ENCODE data around the gene NR5A1.

DNA sequence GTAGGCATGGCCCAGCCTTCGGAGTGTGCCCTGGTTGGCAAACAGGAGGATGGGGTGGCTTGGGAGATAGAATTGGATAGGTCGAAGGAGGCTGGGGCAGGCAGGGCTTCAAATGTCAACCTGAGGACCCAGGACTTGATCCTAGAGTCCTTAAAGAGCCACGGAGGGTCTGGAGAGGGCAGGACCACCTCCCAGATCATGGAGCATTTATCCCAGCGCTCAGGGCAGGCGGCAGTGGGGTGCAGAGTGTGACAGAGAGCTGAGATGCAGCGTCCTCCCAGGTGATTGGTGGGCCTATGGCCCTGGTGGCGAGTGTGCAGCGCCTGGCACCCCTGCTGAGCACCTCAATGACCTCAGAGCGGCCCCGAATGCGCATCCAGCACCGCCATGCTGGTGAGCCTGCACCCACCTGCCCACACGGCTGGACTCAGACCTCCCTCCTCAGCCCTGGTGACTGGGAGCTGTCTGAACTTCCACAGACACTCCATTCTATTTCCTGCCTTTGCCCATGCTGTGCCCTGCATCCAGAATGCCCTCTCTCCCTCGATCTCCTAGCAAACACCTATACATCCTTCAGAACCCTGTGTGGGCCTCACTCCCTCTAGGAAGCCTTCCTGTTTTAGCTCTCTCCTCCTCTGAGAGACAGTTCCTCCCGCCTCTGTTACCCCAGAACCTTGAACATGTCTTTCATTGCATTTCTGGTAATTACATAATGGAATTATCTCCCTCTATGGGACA lies 50.7 kb downstream of the NR5A1 start:
- TF ChIP-seq POLR2A (IDR thresholded peaks at IDR 0.05), result no peak
- no peak for TF ChIP-seq EP300 (IDR thresholded peaks at IDR 0.05)
